HG02763 (cell line): ENCODE results near the gene MUC6.
"Not testable (repeated sequence)": the region's sequence is repeated elsewhere in the genome, so short reads cannot be mapped to it uniquely, and the experiment has no call there.

Experiments
- ATAC-seq: cut with Tn5 transposase; IDR thresholded peaks from one replicate; pipeline ENCODE4 v1.9.1; 2021; ENCODE audit warnings: mild to moderate bottlenecking, moderate library complexity; ENCODE audit not compliant: unreplicated experiment

MUC6 gene

GRCh38 chr11:991711-992307 lies 44.7 kb downstream of the MUC6 start:
- ATAC-seq: no peak

- no peak for ATAC-seq
Observed at GRCh38 chr11:991034-991433, 45.5 kb downstream of the MUC6 start.

GRCh38 chr11:990101-990500 lies 46.4 kb downstream of the MUC6 start:
- no peak for ATAC-seq

GRCh38 chr11:987671-988070 lies 48.8 kb downstream of the MUC6 start:
- no peak for ATAC-seq

- ATAC-seq: no peak
Observed at GRCh38 chr11:986952-987305, 49.6 kb downstream of the MUC6 start.

- no peak for ATAC-seq
Observed at GRCh38 chr11:986270-986951, 50.1 kb downstream of the MUC6 start.

GRCh38 chr11:985848-986247 lies 50.7 kb downstream of the MUC6 start:
- ATAC-seq: no peak

- ATAC-seq: no peak
Observed at GRCh38 chr11:985406-985805, 51.1 kb downstream of the MUC6 start.

GRCh38 chr11:984546-984945 lies 52.0 kb downstream of the MUC6 start:
- no peak for ATAC-seq

GRCh38 chr11:981764-982163 lies 54.8 kb downstream of the MUC6 start:
- ATAC-seq: no peak

- no peak for ATAC-seq
Observed at GRCh38 chr11:980438-981357, 55.8 kb downstream of the MUC6 start.

- ATAC-seq: no peak
Observed at GRCh38 chr11:978781-979180, 57.7 kb downstream of the MUC6 start.

- ATAC-seq: no peak
Observed at GRCh38 chr11:977830-978720, 58.4 kb downstream of the MUC6 start.

- no peak for ATAC-seq
Observed at GRCh38 chr11:976431-977160, 59.9 kb downstream of the MUC6 start.

- ATAC-seq: no peak
Observed at GRCh38 chr11:975827-976226, 60.7 kb downstream of the MUC6 start.

GRCh38 chr11:975376-975775 lies 61.1 kb downstream of the MUC6 start:
- not testable (repeated sequence) for ATAC-seq

- ATAC-seq: no peak
Observed at GRCh38 chr11:973237-973636, 63.3 kb downstream of the MUC6 start.

- ATAC-seq: no peak
Observed at GRCh38 chr11:972523-973211, 63.9 kb downstream of the MUC6 start.

- ATAC-seq: no peak
Observed at GRCh38 chr11:971731-972365, 64.7 kb downstream of the MUC6 start.
